Mucosa of rectum (tissue), 2 donors: ENCODE data around the gene SIGLEC1.

ENCODE experiments used
- H3K27ac ChIP-seq, 2 donors: one replicate each; pipeline ENCODE4 v1.7.0; 2013; ENCODE audit warnings: inconsistent platforms in 2 of 2, low read depth in 2 of 2, low read length in 2 of 2
- H3K27me3 ChIP-seq, 2 donors: one replicate each; pipeline ENCODE4 v1.7.0; 2013; ENCODE audit warnings: low read length in 2 of 2; ENCODE audit not compliant: control insufficient read depth in 2 of 2, insufficient read depth in 2 of 2
- H3K36me3 ChIP-seq, 2 donors: one replicate each; pipeline ENCODE4 v1.7.0; 2013; ENCODE audit warnings: low read length in 2 of 2; ENCODE audit not compliant: control insufficient read depth in 2 of 2, insufficient read depth in 2 of 2
- H3K4me1 ChIP-seq, 2 donors: one replicate each; pipeline ENCODE4 v1.7.0; 2013; ENCODE audit warnings: low read length in 2 of 2, mild to moderate bottlenecking in 1 of 2; ENCODE audit not compliant: control insufficient read depth in 2 of 2, insufficient read depth in 2 of 2
- H3K4me3 ChIP-seq, 2 donors: one replicate each; pipeline ENCODE4 v1.7.0; 2013; ENCODE audit warnings: low read length in 2 of 2
- H3K9ac ChIP-seq, 2 donors: one replicate each; pipeline ENCODE4 v1.7.0; 2013; ENCODE audit warnings: low read length in 2 of 2, low read depth in 1 of 2, mild to moderate bottlenecking in 1 of 2
- H3K9me3 ChIP-seq, 2 donors: one replicate each; pipeline ENCODE4 v1.7.0; 2013; ENCODE audit warnings: low read length in 2 of 2; ENCODE audit not compliant: control insufficient read depth in 2 of 2
- donor health status: healthy.
- donor health status: Normal muscosa, but diverticular disease.

SIGLEC1 gene

DNA sequence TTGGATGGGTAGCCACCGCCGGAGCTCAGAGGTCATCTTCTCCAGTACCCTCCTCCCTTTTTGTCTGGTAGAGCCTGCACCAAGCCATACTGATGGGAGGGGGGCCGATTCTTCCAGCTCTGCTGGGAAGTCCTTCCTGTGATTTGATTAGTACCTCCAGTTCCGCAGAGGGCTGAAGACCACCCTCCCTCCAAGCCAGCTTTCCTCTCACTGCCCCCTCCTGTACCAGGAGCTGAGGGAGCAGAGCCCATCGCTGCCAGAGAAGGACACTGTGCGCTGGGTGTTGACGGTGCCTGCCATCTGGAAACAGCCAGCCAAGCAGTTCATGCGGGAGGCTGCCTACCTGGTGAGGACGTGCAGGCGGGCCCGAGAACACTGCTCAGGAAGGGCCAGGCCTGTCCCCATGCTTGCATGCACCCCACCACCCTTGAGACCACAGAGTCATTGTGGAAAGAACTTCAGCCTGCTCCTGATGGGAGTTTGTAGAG, 33.3 kb upstream of the SIGLEC1 start:
- H3K27me3 ChIP-seq = peaks cover 9 to 12% of the 10 kb centered on the region in 2 donors
- H3K27ac ChIP-seq = no peak overlapping the region
- no peaks in the 10 kb centered on the region for H3K36me3 ChIP-seq
- no peak overlapping the region for H3K4me3 ChIP-seq
- no peak overlapping the region for H3K9ac ChIP-seq
- peaks cover 0 to 3% of the 10 kb centered on the region in 2 donors for H3K4me1 ChIP-seq
- H3K9me3 ChIP-seq = no peaks in the 10 kb centered on the region

- Histone ChIP-seq H3K36me3 (no peaks in the 10 kb centered on the region), H3K9me3 (no peaks in the 10 kb centered on the region), H3K4me3 (no peak overlapping the region), H3K27ac (no peak overlapping the region), H3K27me3 (peaks cover 8 to 9% of the 10 kb centered on the region in 2 donors), H3K9ac (no peak overlapping the region), H3K4me1 (peaks cover 0 to 2% of the 10 kb centered on the region in 2 donors)
These were observed 32.6 kb upstream of the SIGLEC1 start for GRCh38 chr20:3744806-3745685.

GRCh38 chr20:3744037-3744436, 31.6 kb upstream of the SIGLEC1 start:
- H3K27ac ChIP-seq = no peak overlapping the region
- H3K4me3 ChIP-seq = no peak overlapping the region
- peaks cover 8 to 9% of the 10 kb centered on the region in 2 donors for H3K27me3 ChIP-seq
- no peaks in the 10 kb centered on the region for H3K36me3 ChIP-seq
- no peak overlapping the region for H3K9ac ChIP-seq
- no peaks in the 10 kb centered on the region for H3K9me3 ChIP-seq
- H3K4me1 ChIP-seq = no peaks in the 10 kb centered on the region

- Histone ChIP-seq H3K27ac (no peak overlapping the region), H3K36me3 (no peaks in the 10 kb centered on the region), H3K9me3 (no peaks in the 10 kb centered on the region), H3K27me3 (peaks cover 3 to 9% of the 10 kb centered on the region in 2 donors), H3K4me1 (no peaks in the 10 kb centered on the region), H3K9ac (no peak overlapping the region), H3K4me3 (no peak overlapping the region)
These were observed 30.9 kb upstream of the SIGLEC1 start for GRCh38 chr20:3743251-3743650.

GRCh38 chr20:3741836-3742458, 29.5 kb upstream of the SIGLEC1 start:
- Histone ChIP-seq H3K4me1 (no peaks in the 10 kb centered on the region), H3K36me3 (no peaks in the 10 kb centered on the region)

DNA sequence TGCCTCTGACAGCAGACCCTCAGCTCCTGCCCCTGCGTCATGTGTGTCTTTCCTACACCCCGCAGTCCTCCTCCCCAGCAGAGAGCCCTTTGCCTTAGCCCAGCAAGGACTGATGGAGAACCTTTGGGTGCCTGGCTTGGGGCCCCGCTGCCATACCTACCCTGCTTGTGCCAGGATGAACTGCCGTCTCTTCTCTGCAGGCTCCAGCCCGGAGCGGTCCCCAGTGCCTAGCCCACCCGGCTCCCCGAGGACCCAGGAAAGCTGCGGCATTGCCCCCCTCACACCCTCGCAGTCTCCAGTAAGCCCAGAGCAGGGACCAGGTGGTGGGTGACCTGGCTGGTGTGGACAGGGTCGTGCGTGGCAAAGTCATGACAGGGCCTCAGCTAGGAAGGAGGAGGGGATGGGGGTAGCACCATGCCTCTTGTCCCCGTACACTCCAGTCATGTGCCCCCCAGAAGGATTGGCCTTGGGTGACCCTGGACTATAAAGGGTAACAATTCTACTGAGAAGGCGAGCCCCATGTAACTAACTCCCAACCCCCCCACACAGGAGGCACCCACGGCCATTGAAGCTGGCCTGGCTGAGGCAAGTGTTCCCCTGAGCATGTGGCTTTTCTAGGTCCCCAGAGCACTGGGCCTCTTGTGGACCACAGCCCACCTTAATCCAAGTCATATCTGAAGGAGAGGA, 28.4 kb upstream of the SIGLEC1 start:
- Histone ChIP-seq H3K27ac (no peak overlapping the region), H3K9ac (no peak overlapping the region), H3K36me3 (no peaks in the 10 kb centered on the region)

More at GRCh38 chr20:3741836-3742458, 29.5 kb upstream of the SIGLEC1 start:
- no peaks in the 10 kb centered on the region for H3K9me3 ChIP-seq
- no peak overlapping the region for H3K9ac ChIP-seq
- H3K27me3 ChIP-seq = peaks cover 3 to 6% of the 10 kb centered on the region in 2 donors
- H3K4me3 ChIP-seq = no peak overlapping the region
- H3K27ac ChIP-seq = no peak overlapping the region

GRCh38 chr20:3739926-3740451, 27.6 kb upstream of the SIGLEC1 start:
- H3K36me3 ChIP-seq = no peaks in the 10 kb centered on the region
- no peak overlapping the region for H3K9ac ChIP-seq
- peaks cover 0 to 7% of the 10 kb centered on the region in 2 donors for H3K27me3 ChIP-seq
- peaks cover 0 to 5% of the 10 kb centered on the region in 2 donors for H3K4me1 ChIP-seq
- no peak overlapping the region for H3K27ac ChIP-seq
- no peaks in the 10 kb centered on the region for H3K9me3 ChIP-seq
- H3K4me3 ChIP-seq = no peak overlapping the region

More for the DNA sequence above, 28.4 kb upstream of the SIGLEC1 start:
- Histone ChIP-seq H3K4me1 (peaks cover 0 to 5% of the 10 kb centered on the region in 2 donors), H3K27me3 (peaks cover 1 to 5% of the 10 kb centered on the region in 2 donors), H3K4me3 (no peak overlapping the region), H3K9me3 (no peaks in the 10 kb centered on the region)

DNA sequence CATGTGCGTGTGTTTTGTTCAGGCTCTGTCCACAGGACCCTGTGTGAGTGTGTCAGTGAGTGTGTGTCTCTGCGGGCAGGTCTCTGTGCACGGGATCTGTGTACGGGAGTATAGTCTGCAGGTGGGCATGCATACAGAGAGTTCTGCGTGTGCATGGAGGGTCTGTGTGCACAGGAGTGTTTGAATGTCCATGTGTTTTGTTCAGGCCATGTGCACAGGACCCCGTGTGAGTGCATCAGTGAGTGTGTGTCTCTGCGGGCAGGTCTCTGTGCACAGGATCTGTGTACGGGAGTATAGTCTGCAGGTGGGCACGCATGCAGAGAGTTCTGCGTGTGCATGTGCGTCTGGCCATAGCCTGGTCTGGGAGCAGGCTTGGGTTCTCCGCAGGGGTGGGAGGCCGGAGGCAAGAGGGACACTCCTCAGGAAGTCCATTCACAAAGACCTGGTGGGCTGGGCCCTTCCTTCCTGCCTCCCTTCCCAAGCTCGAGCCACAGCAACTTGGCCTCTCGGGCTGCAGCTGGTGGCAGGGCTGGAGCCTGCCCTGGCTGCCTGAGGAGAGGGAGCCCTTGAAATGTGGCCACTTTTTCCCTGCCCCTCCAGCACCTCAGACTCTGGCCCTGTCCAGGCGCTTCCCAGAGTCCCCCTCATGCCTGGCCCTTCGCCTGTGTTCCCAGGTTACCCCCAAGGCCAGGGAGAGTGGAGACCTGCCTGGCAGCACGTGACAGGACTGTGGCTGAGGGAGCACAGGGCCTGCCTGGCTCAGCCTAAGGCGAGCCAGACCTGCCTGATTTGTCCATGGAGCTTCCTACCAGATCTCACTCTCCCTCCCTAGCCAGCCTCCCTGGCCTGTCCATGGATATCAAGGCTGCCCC, 26.9 kb upstream of the SIGLEC1 start:
- Histone ChIP-seq H3K9ac (no peak overlapping the region), H3K27me3 (peaks cover 0 to 6% of the 10 kb centered on the region in 2 donors), H3K27ac (no peak overlapping the region), H3K4me1 (peaks cover 0 to 8% of the 10 kb centered on the region in 2 donors), H3K9me3 (no peaks in the 10 kb centered on the region), H3K36me3 (no peaks in the 10 kb centered on the region), H3K4me3 (no peak overlapping the region)
